Measurements from ENCODE around the gene HDAC9. TPM values are rescaled to one million over a fixed set of nuclear protein-coding genes. Genes with fewer than 3 reads are reported as not detected.

The HDAC9 gene
- total RNA-seq, 1 experiment from 2014 or later: 7.7 TPM

- H4K91ac ChIP-seq (ENCODE audit: insufficient read length, low read depth, low read length): no peak overlapping the region
- H3K36me3 Mint-ChIP-seq (ENCODE audit: insufficient read depth in 1 of 3, low read depth in 3 of 3): no peaks in the 10 kb centered on the region
- H2AFZ ChIP-seq (ENCODE audit: low read length): no peak overlapping the region
- no peak overlapping the region for H4K5ac ChIP-seq (ENCODE audit: insufficient read length, low read depth, low read length)
- no peak overlapping the region for H2BK12ac ChIP-seq (ENCODE audit: insufficient read length, low read depth, low read length)
- no peak overlapping the region for H2BK20ac ChIP-seq (ENCODE audit: low read depth, low read length, poor library complexity, severe bottlenecking)
- no peaks in the 10 kb centered on the region for H3K9me3 ChIP-seq (ENCODE audit: control insufficient read depth, low read depth, low read length)
- no peak overlapping the region for H3K23ac ChIP-seq (ENCODE audit: insufficient read length, low read depth, low read length)
- H3K27ac Mint-ChIP-seq: no peak overlapping the region
- H3T11ph ChIP-seq (ENCODE audit: low read length): no peak overlapping the region
- no CpG with 5 or more reads among the region's 1 CpG for WGBS (ENCODE audit: extremely low coverage, insufficient read length, low lambda C conversion rate)
- H3K23me2 ChIP-seq (ENCODE audit: insufficient read length, low read depth, low read length, poor library complexity, severe bottlenecking): no peaks in the 10 kb centered on the region
- no peak overlapping the region for H3K4me3 Mint-ChIP-seq
- no peak overlapping the region for H2BK15ac ChIP-seq (ENCODE audit: low read depth, low read length)
- H2AK5ac ChIP-seq (ENCODE audit: insufficient read length, low read length): no peak overlapping the region
- H3K79me1 ChIP-seq (ENCODE audit: insufficient read depth, low read depth, low read length, poor library complexity, severe bottlenecking): no peaks in the 10 kb centered on the region
- no peak overlapping the region for H3K27ac ChIP-seq (ENCODE audit: insufficient read length, low read depth, low read length)
- H4K20me1 ChIP-seq (ENCODE audit: control insufficient read depth, insufficient read depth, insufficient read length): no peaks in the 10 kb centered on the region
- H3K4me1 Mint-ChIP-seq: no peaks in the 10 kb centered on the region
- H3K4me2 ChIP-seq (ENCODE audit: insufficient read depth, insufficient read length, low read length): no peak overlapping the region
- no peaks in the 10 kb centered on the region for H3K27me3 Mint-ChIP-seq (ENCODE audit: low read depth)
- no peak overlapping the region for H3K14ac ChIP-seq (ENCODE audit: insufficient read depth, low read length)
- no peak overlapping the region for H4K8ac ChIP-seq (replicated peaks; ENCODE audit: insufficient read length, low read depth, low read length)
- no peak overlapping the region for H3K56ac ChIP-seq (ENCODE audit: insufficient read length, low read depth, low read length)
- H3K18ac ChIP-seq (ENCODE audit: insufficient read length, low read depth, low read length): no peak overlapping the region
- DNase-seq: no peak
- H3K27me3 ChIP-seq (ENCODE audit: insufficient read depth, low read length): no peaks in the 10 kb centered on the region
- TF ChIP-seq CTCF (conservative IDR thresholded peaks at IDR 0.05): no peak
- no peaks in the 10 kb centered on the region for H3K4me1 ChIP-seq (ENCODE audit: insufficient read depth, low read length)
- no peak overlapping the region for H3K4ac ChIP-seq (ENCODE audit: low read depth, low read length)
- no peak overlapping the region for H3K9ac ChIP-seq (ENCODE audit: extremely low read depth, insufficient read length, low read length)
- H3K9me3 Mint-ChIP-seq: no peaks in the 10 kb centered on the region; a peak in 1 of 5 replicates
- no peaks in the 10 kb centered on the region for H3K79me2 ChIP-seq (ENCODE audit: insufficient read depth, low read length)
- no peak overlapping the region for H2BK120ac ChIP-seq (ENCODE audit: low read depth, low read length, poor library complexity, severe bottlenecking)
- H2BK5ac ChIP-seq (ENCODE audit: insufficient read length, low read length): no peak overlapping the region
Observed at GRCh38 chr7:19026888-19027287, 531.3 kb downstream of the HDAC9 start.

All from H9 (cell line).